ENCODE results near the gene KCNQ5.

GRCh38 chr6:72809746-72810379, 188.0 kb downstream of the KCNQ5 start:
- TF ChIP-seq CTCF (IDR thresholded peaks at IDR 0.05) (no peak), POLR2A (IDR thresholded peaks at IDR 0.05) (no peak)
